Liver (tissue), 9 donors: ENCODE data around the gene PIGL. TPM values are rescaled to one million over a fixed set of nuclear protein-coding genes. Genes with fewer than 3 reads are reported as not detected.

Source experiments
- DNase-seq: peaks from one replicate; pipeline ENCODE4 v3.0.0-alpha.2; 2017; ENCODE audit warnings: low spot score
- H3K27ac ChIP-seq, 2 donors: one replicate each; pipeline ENCODE4 v1.7.0; 2013; ENCODE audit warnings: inconsistent platforms in 2 of 2, low read length in 2 of 2, control low read depth in 1 of 2, low read depth in 1 of 2, mild to moderate bottlenecking in 1 of 2
- H3K27me3 ChIP-seq, 4 donors: one replicate each; pipeline versions ENCODE4 v1.6.1 to v1.7.0; 2013; ENCODE audit warnings: low read length in 3 of 4, inconsistent platforms in 1 of 4, mild to moderate bottlenecking in 1 of 4, moderate library complexity in 1 of 4; ENCODE audit not compliant: control insufficient read depth in 4 of 4, insufficient read depth in 4 of 4
- H3K36me3 ChIP-seq, 4 donors: one replicate each; pipeline versions ENCODE4 v1.6.1 to v1.7.0; 2013; ENCODE audit warnings: low read length in 3 of 4, mild to moderate bottlenecking in 3 of 4, low read depth in 1 of 4, moderate library complexity in 1 of 4; ENCODE audit not compliant: control insufficient read depth in 4 of 4, insufficient read depth in 3 of 4
- H3K4me1 ChIP-seq, 4 donors: one replicate each; pipeline versions ENCODE4 v1.6.1 to v1.7.0; 2013; ENCODE audit warnings: low read length in 3 of 4, mild to moderate bottlenecking in 3 of 4, moderate library complexity in 1 of 4; ENCODE audit not compliant: control insufficient read depth in 4 of 4, insufficient read depth in 4 of 4
- H3K4me3 ChIP-seq, 3 donors: one replicate each; pipeline versions ENCODE4 v1.6.1 to v1.7.0; 2013; ENCODE audit warnings: low read length in 3 of 3, control low read depth in 1 of 3, low read depth in 1 of 3, mild to moderate bottlenecking in 1 of 3
- H3K9ac ChIP-seq, 2 donors: one replicate each; pipeline ENCODE4 v1.7.0; 2013; ENCODE audit warnings: low read length in 2 of 2, mild to moderate bottlenecking in 2 of 2, moderate library complexity in 2 of 2, control low read depth in 1 of 2, low read depth in 1 of 2
- H3K9me3 ChIP-seq, 4 donors: one replicate each; pipeline versions ENCODE4 v1.6.1 to v1.7.0; 2013; ENCODE audit warnings: low read length in 3 of 4; ENCODE audit not compliant: control insufficient read depth in 4 of 4
- ATF3 ChIP-seq: IDR thresholded peaks from 2 replicates; pipeline ENCODE4 v1.6.1; 2016; ENCODE audit warnings: antibody characterized with exemption
- CTCF ChIP-seq: fragments of 150-350 bp; IDR thresholded peaks from 2 replicates; pipeline ENCODE4 v1.5.1; 2017; ENCODE audit warnings: improper control_type of control experiment, low read depth, low read length; ENCODE audit not compliant: missing input control
- EGR1 ChIP-seq, 2 donors: IDR thresholded peaks; 2 replicates each; pipeline ENCODE4 v1.6.1; 2016 to 2018; ENCODE audit warnings: antibody characterized with exemption in 2 of 2, low read depth in 2 of 2
- FOXA1 ChIP-seq: IDR thresholded peaks from 2 replicates; pipeline ENCODE4 v1.6.1; 2016; ENCODE audit warnings: antibody characterized with exemption
- FOXA2 ChIP-seq: IDR thresholded peaks from 2 replicates; pipeline ENCODE4 v1.6.1; 2016; ENCODE audit warnings: antibody characterized with exemption
- GABPA ChIP-seq, 2 donors: IDR thresholded peaks in 1 of 2; conservative IDR thresholded peaks in 1 of 2; 2 replicates each; pipeline ENCODE4 v1.6.1; 2016; ENCODE audit warnings: antibody characterized with exemption in 2 of 2, mild to moderate bottlenecking in 1 of 2, moderate library complexity in 1 of 2
- HNF4A ChIP-seq, 2 donors: conservative IDR thresholded peaks; 2 replicates each; pipeline ENCODE4 v1.6.1; 2016; ENCODE audit warnings: antibody characterized with exemption in 2 of 2, mild to moderate bottlenecking in 2 of 2
- HNF4G ChIP-seq: IDR thresholded peaks from 2 replicates; pipeline ENCODE4 v1.6.1; 2016; ENCODE audit warnings: antibody characterized with exemption
- JUND ChIP-seq, 2 donors: IDR thresholded peaks; 2 replicates each; pipeline ENCODE4 v1.6.1; 2016; ENCODE audit warnings: antibody characterized with exemption in 2 of 2
- NR2F2 ChIP-seq: IDR thresholded peaks from 2 replicates; pipeline ENCODE4 v1.6.1; 2016; ENCODE audit warnings: antibody characterized with exemption
- RAD21 ChIP-seq, 2 donors: IDR thresholded peaks; 2 replicates each; pipeline ENCODE4 v1.6.1; 2016; ENCODE audit warnings: antibody characterized with exemption in 2 of 2, mild to moderate bottlenecking in 2 of 2
- RXRA ChIP-seq, 2 donors: IDR thresholded peaks; 2 replicates each; pipeline ENCODE4 v1.6.1; 2017 to 2018; ENCODE audit warnings: antibody characterized with exemption in 2 of 2, mild to moderate bottlenecking in 1 of 2
- SP1 ChIP-seq: IDR thresholded peaks from 2 replicates; pipeline ENCODE4 v1.6.1; 2018; ENCODE audit warnings: antibody characterized with exemption, mild to moderate bottlenecking
- TAF1 ChIP-seq: conservative IDR thresholded peaks from 2 replicates; pipeline ENCODE4 v1.6.1; 2016; ENCODE audit warnings: antibody characterized with exemption, mild to moderate bottlenecking
- YY1 ChIP-seq: IDR thresholded peaks from 2 replicates; pipeline ENCODE4 v1.6.1; 2016; ENCODE audit warnings: antibody characterized with exemption, mild to moderate bottlenecking
- ZBTB33 ChIP-seq: IDR thresholded peaks from 2 replicates; pipeline ENCODE4 v1.6.1; 2016; ENCODE audit warnings: antibody characterized with exemption
- WGBS: extraction: QIAGEN DNeasy Blood & Tissue Kit; methylation state at CpG from one replicate; pipeline ENCODE4 v1.1.7; 2013; 5-methylcytosine and 5-hydroxymethylcytosine counted together
- polyA plus RNA-seq, 2 donors: library from polyadenylated mRNA; stranded (reverse) in 1 of 2; unstranded in 1 of 2; fragments of 200-250 nt in 1 of 2; fragments of >200 nt in 1 of 2; fragmentation: Nextera tagmentation in 1 of 2; extraction: Ambion mirVana in 1 of 2; gene quantifications; one replicate each; pipeline versions ENCODE4 v1.2.1 to v1.2.3, GENCODE V29; 2013 to 2015
- total RNA-seq, 2 donors: library from RNA; depleted of rRNA; stranded (reverse); fragments of >200 nt; gene quantifications; one replicate each; pipeline ENCODE4 v1.2.3, GENCODE V29; 2014
- TF ChIP-seq, protein P1 (sequence below): IDR thresholded peaks from 2 replicates; pipeline ENCODE4 v1.6.1; 2016; ENCODE audit warnings: antibody characterized with exemption
- TF ChIP-seq, protein P2 (sequence below): IDR thresholded peaks from 2 replicates; pipeline ENCODE4 v1.6.1; 2016; ENCODE audit warnings: antibody characterized with exemption, mild to moderate bottlenecking
- donor health status: healthy.
- donor health status: healthy.
- donor health status: healthy.
- donor health status: healthy.
- donor health status: healthy.

PIGL gene
- total and polyA plus RNA-seq, 4 donors, result 6.7 to 34.7 (median 14.7) TPM

- peak; percentile 26 for TF ChIP-seq ATF3
- peak; percentile 30 for TF ChIP-seq FOXA1
- TF ChIP-seq HNF4A (conservative IDR thresholded peaks at IDR 0.05), result peak; percentile 88 to 95
- TF ChIP-seq, protein P1, sequence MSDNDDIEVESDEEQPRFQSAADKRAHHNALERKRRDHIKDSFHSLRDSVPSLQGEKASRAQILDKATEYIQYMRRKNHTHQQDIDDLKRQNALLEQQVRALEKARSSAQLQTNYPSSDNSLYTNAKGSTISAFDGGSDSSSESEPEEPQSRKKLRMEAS, result peak; percentile 77
- TF ChIP-seq GABPA (IDR thresholded peaks at IDR 0.05 in 1 of 2, conservative IDR thresholded peaks at IDR 0.05 in 1 of 2), result peak in 1 of 2 donors; percentile 68
- peak; percentile 80 to 89 for TF ChIP-seq JUND (IDR thresholded peaks at IDR 0.05)
- TF ChIP-seq ZBTB33, result peak; percentile 80
- peak; percentile 72 for TF ChIP-seq HNF4G
- peak; percentile 98 for TF ChIP-seq SP1
- TF ChIP-seq EGR1 (IDR thresholded peaks at IDR 0.05; ENCODE audit: low read depth in 2 of 2), result peak; percentile 82 to 85
- peak; percentile 99 for TF ChIP-seq RXRA (IDR thresholded peaks at IDR 0.05)
- peak; percentile 63 for TF ChIP-seq FOXA2
- peak; percentile 95 for TF ChIP-seq NR2F2
- TF ChIP-seq TAF1, result peak; percentile 73
- no peak for TF ChIP-seq CTCF
- peak; percentile 87 to 89 for TF ChIP-seq RAD21 (IDR thresholded peaks at IDR 0.05)
- TF ChIP-seq YY1, result peak; percentile 76
- TF ChIP-seq, protein P2, sequence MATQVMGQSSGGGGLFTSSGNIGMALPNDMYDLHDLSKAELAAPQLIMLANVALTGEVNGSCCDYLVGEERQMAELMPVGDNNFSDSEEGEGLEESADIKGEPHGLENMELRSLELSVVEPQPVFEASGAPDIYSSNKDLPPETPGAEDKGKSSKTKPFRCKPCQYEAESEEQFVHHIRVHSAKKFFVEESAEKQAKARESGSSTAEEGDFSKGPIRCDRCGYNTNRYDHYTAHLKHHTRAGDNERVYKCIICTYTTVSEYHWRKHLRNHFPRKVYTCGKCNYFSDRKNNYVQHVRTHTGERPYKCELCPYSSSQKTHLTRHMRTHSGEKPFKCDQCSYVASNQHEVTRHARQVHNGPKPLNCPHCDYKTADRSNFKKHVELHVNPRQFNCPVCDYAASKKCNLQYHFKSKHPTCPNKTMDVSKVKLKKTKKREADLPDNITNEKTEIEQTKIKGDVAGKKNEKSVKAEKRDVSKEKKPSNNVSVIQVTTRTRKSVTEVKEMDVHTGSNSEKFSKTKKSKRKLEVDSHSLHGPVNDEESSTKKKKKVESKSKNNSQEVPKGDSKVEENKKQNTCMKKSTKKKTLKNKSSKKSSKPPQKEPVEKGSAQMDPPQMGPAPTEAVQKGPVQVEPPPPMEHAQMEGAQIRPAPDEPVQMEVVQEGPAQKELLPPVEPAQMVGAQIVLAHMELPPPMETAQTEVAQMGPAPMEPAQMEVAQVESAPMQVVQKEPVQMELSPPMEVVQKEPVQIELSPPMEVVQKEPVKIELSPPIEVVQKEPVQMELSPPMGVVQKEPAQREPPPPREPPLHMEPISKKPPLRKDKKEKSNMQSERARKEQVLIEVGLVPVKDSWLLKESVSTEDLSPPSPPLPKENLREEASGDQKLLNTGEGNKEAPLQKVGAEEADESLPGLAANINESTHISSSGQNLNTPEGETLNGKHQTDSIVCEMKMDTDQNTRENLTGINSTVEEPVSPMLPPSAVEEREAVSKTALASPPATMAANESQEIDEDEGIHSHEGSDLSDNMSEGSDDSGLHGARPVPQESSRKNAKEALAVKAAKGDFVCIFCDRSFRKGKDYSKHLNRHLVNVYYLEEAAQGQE, result peak; percentile 93
- peak overlapping the region; percentile 34 to 88 for H3K9ac ChIP-seq
- H3K27ac ChIP-seq, result peak overlapping the region; percentile 93 to 95
- H3K9me3 ChIP-seq, result no peaks in the 10 kb centered on the region
- no peaks in the 10 kb centered on the region for H3K36me3 ChIP-seq
- H3K4me1 ChIP-seq, result peaks cover 15 to 44% (median 24%) of the 10 kb centered on the region in 4 donors
- DNase-seq, result peak; percentile 71
- no peak overlapping the region for H3K4me3 ChIP-seq
- no peaks in the 10 kb centered on the region for H3K27me3 ChIP-seq
- 23% methylated on average over 26 of the region's 26 CpGs for WGBS
Measured at GRCh38 chr17:16286009-16286946, 69.3 kb downstream of the PIGL start.
